Erythroblast (primary cell): ENCODE data around the gene KRTAP17-1.

Source experiments
- GATA1 ChIP-seq: IDR thresholded peaks from 2 replicates; pipeline ENCODE4 v1.6.1; 2011; ENCODE audit warnings: low read depth, mild to moderate bottlenecking, control low read depth, low read length, moderate library complexity
- POLR2A ChIP-seq: IDR thresholded peaks from 2 replicates; pipeline ENCODE4 v1.6.1; 2011; ENCODE audit warnings: mild to moderate bottlenecking, low read length

- TF ChIP-seq POLR2A = no peak
- TF ChIP-seq GATA1 = no peak
Observed at GRCh38 chr17:41302981-41303380, 12.5 kb downstream of the KRTAP17-1 start.
